Epithelial cell of proximal tubule (primary cell): ENCODE results near the gene PRPF18. TPM values are rescaled to one million over a fixed set of nuclear protein-coding genes. Genes with fewer than 3 reads are reported as not detected.
A peak's percentile ranks its signal among the peaks of the same experiment; 100 is the strongest.

Experiments
- DNase-seq: peaks from one replicate; pipeline ENCODE4 v3.0.0-alpha.2; 2011; ENCODE audit warnings: low read depth
- H3K4me3 ChIP-seq: 2 replicates; pipeline ENCODE4 v1.5.1; 2011; ENCODE audit warnings: low read depth, mild to moderate bottlenecking, low read length
- CTCF ChIP-seq: conservative IDR thresholded peaks from 2 replicates; pipeline ENCODE4 v1.5.1; 2012; ENCODE audit warnings: low read depth, mild to moderate bottlenecking, low read length
- total RNA-seq: library from RNA; depleted of rRNA; stranded (reverse); fragments of >200 nt; gene quantifications from 2 replicates; pipeline ENCODE4 v1.2.3, GENCODE V29; 2015

Gene PRPF18
- total RNA-seq, 1 donor from 2014 or later = 25.9 TPM

GRCh38 chr10:13661256-13661655 is 74.5 kb downstream of the PRPF18 start:
- no peak overlapping the region for H3K4me3 ChIP-seq

DNA sequence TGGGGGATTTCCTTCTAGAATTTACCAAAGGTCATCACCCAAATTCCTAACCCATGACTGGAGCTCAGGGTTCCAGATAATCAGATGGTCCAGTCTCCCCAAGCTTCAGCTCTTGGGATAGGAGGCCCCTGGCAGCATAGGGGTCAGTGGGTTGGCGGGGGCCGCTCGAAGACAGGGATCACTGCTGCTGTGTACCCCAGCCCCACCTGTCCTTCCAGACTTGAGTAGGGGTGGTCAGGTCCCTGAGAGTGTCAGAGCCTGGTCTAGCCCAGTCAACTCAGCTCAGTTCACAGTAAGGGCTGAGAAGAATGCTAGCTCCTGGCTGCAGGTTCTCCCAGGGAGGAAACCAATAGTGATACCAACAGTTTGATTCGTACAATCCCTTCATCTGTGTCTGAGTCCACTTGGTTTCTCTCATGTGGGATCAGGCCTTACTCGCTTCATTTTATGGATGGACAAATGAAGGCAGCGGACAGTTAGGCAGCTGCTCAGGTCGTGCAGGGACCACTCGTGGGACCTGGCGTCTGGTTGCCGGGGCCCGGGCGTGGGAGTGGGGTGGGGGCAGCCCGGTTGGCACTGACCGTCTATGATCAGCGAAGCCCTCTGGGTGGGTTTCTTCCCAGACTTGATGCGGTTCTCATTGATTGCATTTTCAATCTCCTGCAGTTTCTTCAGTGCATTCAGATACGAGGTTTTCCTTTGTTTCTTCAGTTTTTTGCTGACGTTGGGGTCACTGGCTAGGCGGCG is 78.9 kb downstream of the PRPF18 start:
- H3K4me3 ChIP-seq = no peak overlapping the region
- no peak for TF ChIP-seq CTCF
- DNase-seq = no peak

More at GRCh38 chr10:13661256-13661655, 74.5 kb downstream of the PRPF18 start:
- TF ChIP-seq CTCF = no peak
- no peak for DNase-seq

GRCh38 chr10:13668126-13668525 is 81.4 kb downstream of the PRPF18 start:
- TF ChIP-seq CTCF = no peak
- H3K4me3 ChIP-seq = no peak overlapping the region
- no peak for DNase-seq

DNA sequence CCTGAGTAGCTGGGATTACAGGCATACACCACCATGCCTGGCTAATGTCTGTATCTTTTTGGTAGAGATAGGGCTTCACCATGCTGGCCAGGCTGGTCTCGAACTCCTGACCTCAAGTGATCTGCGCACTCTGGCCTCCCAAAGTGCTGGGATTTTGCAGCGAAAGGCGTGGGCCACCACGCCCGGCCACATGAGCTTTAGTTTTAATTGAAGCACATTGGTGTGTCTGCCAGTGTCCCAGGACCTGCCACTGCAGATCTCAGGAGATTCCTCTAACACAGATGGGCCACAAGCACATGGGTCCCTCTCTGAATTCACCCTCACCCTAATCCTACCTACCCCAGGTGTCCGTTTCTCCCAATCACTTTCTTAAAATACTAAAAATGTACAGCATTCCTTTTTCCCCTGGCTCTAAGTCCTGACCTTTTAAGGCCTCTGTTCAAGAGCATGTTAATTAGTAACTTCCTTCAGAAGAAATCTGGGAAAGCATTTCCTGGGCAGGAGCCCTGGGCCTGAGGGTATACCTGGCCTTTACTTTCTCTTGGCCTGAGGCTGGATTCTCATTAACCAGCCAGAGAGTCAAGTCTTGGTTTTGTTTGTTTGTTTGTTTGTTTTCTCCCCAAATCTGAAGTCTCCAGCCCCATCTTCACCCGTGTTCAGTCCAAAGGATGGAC is 82.6 kb downstream of the PRPF18 start:
- TF ChIP-seq CTCF = no peak
- DNase-seq = peak; percentile 33
- H3K4me3 ChIP-seq = no peak overlapping the region

- DNase-seq = peak; percentile 32
- no peak for TF ChIP-seq CTCF
Observed at GRCh38 chr10:13669901-13670300, 83.1 kb downstream of the PRPF18 start.

GRCh38 chr10:13670311-13670710 is 83.5 kb downstream of the PRPF18 start:
- DNase-seq = no peak
- no peak for TF ChIP-seq CTCF

More at GRCh38 chr10:13669901-13670300, 83.1 kb downstream of the PRPF18 start:
- no peak overlapping the region for H3K4me3 ChIP-seq

GRCh38 chr10:13671904-13672303 is 85.1 kb downstream of the PRPF18 start:
- no peak overlapping the region for H3K4me3 ChIP-seq
- TF ChIP-seq CTCF = no peak
- no peak for DNase-seq

More at GRCh38 chr10:13670311-13670710, 83.5 kb downstream of the PRPF18 start:
- H3K4me3 ChIP-seq = no peak overlapping the region
